K562 (cell line): Measurements from ENCODE around the gene PUS7.

Experiments used
- CBX3 ChIP-seq, 2 experiments: IDR thresholded peaks; 1 replicate in 1 of 2; 2 replicates in 1 of 2; pipeline ENCODE4 v1.6.1; 2012; ENCODE audit warnings: inconsistent platforms in 2 of 2, low read length in 2 of 2, borderline replicate concordance in 1 of 2, control low read depth in 1 of 2
- CBX8 ChIP-seq: fragments of 200-600 bp; sonication (generic); IDR thresholded peaks from 2 replicates; pipeline ENCODE4 v1.6.1; 2012; ENCODE audit warnings: borderline replicate concordance, mixed run types, low read depth, mild to moderate bottlenecking, moderate library complexity, mixed read lengths, low read length, control low read depth, inconsistent platforms; ENCODE audit not compliant: poor library complexity, severe bottlenecking; ENCODE audit errors: extremely low read depth
- FOSL1 ChIP-seq: fragments of 200-800 bp; sonication (Bioruptor generic); conservative IDR thresholded peaks from 2 replicates; pipeline ENCODE4 v1.6.1; 2016; ENCODE audit warnings: missing genetic modification characterization, missing compliant biosample characterization
- MXI1 ChIP-seq: IDR thresholded peaks from 2 replicates; pipeline ENCODE4 v1.6.1; 2011; ENCODE audit warnings: low read depth, mild to moderate bottlenecking, improper control_type of control experiment, low read length
- PHF21A ChIP-seq: fragments of 450-650 bp; IDR thresholded peaks from 2 replicates; pipeline ENCODE4 v1.6.1; 2017; ENCODE audit warnings: low read depth, borderline replicate concordance
- POLR2G ChIP-seq: fragments of 200-400 bp; formaldehyde crosslinking; IDR thresholded peaks from 2 replicates; pipeline ENCODE4 v1.6.1; 2017; ENCODE audit warnings: low read depth, mild to moderate bottlenecking, antibody characterized with exemption, low read length, moderate library complexity
- SMAD1 ChIP-seq: fragments of 150-350 bp; IDR thresholded peaks from 2 replicates; pipeline ENCODE4 v1.6.1; 2014; ENCODE audit warnings: low read length, low read depth; ENCODE audit not compliant: partially characterized antibody
- TAF1 ChIP-seq: IDR thresholded peaks from 2 replicates; pipeline ENCODE4 v1.6.1; 2011; ENCODE audit warnings: mild to moderate bottlenecking, low read length, moderate library complexity; ENCODE audit not compliant: insufficient read depth, control insufficient read depth, severe bottlenecking; ENCODE audit errors: extremely low read depth
- TF ChIP-seq, protein P1 (sequence below), 3 experiments: IDR thresholded peaks in 2 of 3; conservative IDR thresholded peaks in 1 of 3; 2 replicates each; pipeline ENCODE4 v1.5.1; 2011 to 2012; ENCODE audit warnings: low read length in 3 of 3, mild to moderate bottlenecking in 3 of 3, control low read depth in 2 of 3, improper control_type of control experiment in 1 of 3, inconsistent platforms in 1 of 3, low read depth in 1 of 3, mixed read lengths in 1 of 3, moderate library complexity in 1 of 3; ENCODE audit not compliant: insufficient read depth in 2 of 3
- TF ChIP-seq, protein P2 (sequence below): sonication (generic); formaldehyde crosslinking; IDR thresholded peaks from 2 replicates; pipeline ENCODE4 v1.8.0; 2022; ENCODE audit warnings: missing genetic modification reagents, mild to moderate bottlenecking, borderline replicate concordance

DNA sequence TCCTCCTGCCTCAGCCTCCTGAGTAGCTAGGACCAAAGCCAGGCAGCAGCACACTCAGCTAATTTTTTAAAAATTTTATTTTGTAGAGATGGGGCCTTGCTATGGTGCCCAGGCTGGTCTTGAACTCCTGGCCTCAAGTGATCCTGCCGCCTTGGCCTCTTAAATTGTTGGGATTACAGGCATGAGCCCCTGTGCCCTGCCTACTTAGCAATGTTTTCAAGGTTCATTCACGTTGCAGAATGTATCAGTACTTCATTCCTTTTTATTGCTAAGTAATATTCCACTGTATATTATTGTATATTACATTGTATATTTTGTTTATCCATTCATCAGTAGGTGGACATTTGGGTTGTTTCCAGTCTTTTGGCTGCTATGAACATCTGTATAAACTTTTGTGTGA is 44.2 kb downstream of the PUS7 start:
- TF ChIP-seq, protein P1, sequence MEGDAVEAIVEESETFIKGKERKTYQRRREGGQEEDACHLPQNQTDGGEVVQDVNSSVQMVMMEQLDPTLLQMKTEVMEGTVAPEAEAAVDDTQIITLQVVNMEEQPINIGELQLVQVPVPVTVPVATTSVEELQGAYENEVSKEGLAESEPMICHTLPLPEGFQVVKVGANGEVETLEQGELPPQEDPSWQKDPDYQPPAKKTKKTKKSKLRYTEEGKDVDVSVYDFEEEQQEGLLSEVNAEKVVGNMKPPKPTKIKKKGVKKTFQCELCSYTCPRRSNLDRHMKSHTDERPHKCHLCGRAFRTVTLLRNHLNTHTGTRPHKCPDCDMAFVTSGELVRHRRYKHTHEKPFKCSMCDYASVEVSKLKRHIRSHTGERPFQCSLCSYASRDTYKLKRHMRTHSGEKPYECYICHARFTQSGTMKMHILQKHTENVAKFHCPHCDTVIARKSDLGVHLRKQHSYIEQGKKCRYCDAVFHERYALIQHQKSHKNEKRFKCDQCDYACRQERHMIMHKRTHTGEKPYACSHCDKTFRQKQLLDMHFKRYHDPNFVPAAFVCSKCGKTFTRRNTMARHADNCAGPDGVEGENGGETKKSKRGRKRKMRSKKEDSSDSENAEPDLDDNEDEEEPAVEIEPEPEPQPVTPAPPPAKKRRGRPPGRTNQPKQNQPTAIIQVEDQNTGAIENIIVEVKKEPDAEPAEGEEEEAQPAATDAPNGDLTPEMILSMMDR (IDR thresholded peaks at IDR 0.05 in 2 of 3, conservative IDR thresholded peaks at IDR 0.05 in 1 of 3; ENCODE audit: insufficient read depth in 2 of 3, low read depth in 1 of 3, low read length in 3 of 3): no peak; a peak in 1 of 6 replicates
- TF ChIP-seq SMAD1: no peak
- TF ChIP-seq PHF21A: no peak
- TF ChIP-seq MXI1: no peak
- TF ChIP-seq POLR2G: no peak
- no peak for TF ChIP-seq CBX3 (IDR thresholded peaks at IDR 0.05; ENCODE audit: borderline replicate concordance in 1 of 2, low read length in 2 of 2)
- TF ChIP-seq CBX8: no peak
- TF ChIP-seq, protein P2, sequence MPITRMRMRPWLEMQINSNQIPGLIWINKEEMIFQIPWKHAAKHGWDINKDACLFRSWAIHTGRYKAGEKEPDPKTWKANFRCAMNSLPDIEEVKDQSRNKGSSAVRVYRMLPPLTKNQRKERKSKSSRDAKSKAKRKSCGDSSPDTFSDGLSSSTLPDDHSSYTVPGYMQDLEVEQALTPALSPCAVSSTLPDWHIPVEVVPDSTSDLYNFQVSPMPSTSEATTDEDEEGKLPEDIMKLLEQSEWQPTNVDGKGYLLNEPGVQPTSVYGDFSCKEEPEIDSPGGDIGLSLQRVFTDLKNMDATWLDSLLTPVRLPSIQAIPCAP (CRISPR knock-in tag): no peak
- TF ChIP-seq TAF1: no peak
- TF ChIP-seq FOSL1 (tag): no peak
